GM19468 (cell line): Measurements from ENCODE around the gene THAP9.
"Not testable (repeated sequence)": the region's sequence is repeated elsewhere in the genome, so short reads cannot be mapped to it uniquely, and the experiment has no call there.

Experiments used
- ATAC-seq: cut with Tn5 transposase; IDR thresholded peaks from one replicate; pipeline ENCODE4 v1.9.1; 2021; ENCODE audit warnings: mild to moderate bottlenecking, moderate library complexity, moderate number of reproducible peaks; ENCODE audit not compliant: unreplicated experiment; ENCODE audit errors: extremely low read depth

THAP9 gene

DNA sequence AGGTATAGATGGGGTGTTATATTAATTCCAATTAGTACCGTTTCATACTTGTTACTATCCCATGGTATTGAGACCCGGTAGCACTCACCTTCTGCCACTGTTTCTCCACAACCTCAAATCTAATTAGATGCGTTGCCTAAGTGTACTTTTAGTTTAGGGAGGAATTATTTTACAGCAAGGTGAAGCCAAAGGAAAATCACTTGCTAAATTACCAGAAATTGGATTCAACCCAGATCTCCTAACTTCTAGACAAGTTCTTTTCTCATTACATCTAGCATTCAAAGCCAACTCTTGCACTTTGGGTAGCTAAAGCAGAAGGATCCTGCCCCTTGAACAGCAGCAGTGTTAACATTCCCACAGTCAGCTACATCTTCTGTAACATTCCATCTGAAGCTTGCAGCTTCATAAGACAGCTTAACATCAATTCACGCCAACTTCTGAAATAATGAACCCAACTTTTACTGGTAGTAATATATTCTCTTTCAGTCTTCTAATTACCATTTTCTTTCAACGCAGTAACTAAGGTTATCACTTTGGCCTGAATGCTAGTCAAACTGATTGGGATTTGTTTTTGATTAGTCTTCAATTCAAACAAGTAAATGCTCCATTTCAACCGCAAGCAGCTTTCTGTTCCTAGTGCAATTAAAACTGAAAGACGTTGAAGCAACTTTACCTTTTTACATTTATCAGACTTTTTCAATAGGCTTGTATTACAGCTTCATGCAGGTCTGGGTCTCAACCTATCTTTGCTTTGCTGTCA lies 8.6 kb upstream of the THAP9 start:
- no peak for ATAC-seq

DNA sequence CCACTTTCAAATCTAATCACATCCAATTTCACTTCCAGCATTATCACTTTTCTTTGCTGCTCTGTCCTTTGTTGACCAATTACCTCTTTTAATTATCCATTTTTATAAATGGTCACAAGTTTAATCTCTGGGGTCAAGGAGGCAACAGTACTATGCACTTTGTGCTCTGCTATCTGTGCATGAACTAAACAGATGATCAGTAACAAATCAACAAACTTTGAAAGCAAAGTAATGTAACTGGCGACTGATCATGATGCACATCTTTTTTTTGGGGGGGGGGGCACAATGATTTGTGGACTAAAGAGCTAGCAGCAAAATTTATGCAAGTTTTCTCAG lies 8.1 kb upstream of the THAP9 start:
- ATAC-seq: no peak

DNA sequence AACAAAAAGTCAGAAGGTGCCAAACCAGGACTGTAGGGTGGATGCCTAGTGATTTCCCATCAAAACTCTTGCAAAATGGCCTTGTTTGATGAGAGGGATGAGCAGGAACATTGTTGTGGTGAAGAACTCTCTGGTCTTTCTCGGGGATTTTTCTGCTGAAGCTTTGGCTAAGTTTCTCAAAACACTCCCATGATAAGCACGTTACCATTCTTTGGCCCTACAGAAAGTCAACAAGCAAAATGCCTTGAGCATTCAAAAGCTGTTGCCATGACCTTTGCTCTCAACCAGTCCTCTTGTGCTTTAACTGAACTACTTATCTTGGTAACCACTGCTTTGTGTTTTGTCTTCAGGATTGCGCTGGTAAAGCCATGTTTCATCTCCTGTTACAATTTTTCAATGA lies 6.6 kb upstream of the THAP9 start:
- ATAC-seq: no peak

DNA sequence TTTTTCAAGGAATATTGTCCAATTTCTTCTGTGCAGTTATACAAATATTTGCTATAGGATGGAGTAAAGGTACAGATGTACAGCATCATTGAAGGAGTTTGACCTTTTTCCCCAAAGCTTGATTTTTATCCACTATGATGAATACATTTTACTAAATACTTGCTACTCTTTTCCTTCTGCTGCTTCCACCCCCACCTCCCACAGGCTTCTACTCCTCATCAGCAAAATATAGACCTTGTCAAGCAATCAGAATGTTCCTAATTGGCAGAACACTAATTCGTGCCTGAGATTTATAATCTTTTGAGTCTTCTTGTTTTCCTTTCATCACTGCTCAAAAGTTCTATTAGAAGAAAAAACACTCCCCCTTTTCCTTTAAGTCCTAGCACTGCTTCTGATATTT lies 3.8 kb upstream of the THAP9 start:
- no peak for ATAC-seq

DNA sequence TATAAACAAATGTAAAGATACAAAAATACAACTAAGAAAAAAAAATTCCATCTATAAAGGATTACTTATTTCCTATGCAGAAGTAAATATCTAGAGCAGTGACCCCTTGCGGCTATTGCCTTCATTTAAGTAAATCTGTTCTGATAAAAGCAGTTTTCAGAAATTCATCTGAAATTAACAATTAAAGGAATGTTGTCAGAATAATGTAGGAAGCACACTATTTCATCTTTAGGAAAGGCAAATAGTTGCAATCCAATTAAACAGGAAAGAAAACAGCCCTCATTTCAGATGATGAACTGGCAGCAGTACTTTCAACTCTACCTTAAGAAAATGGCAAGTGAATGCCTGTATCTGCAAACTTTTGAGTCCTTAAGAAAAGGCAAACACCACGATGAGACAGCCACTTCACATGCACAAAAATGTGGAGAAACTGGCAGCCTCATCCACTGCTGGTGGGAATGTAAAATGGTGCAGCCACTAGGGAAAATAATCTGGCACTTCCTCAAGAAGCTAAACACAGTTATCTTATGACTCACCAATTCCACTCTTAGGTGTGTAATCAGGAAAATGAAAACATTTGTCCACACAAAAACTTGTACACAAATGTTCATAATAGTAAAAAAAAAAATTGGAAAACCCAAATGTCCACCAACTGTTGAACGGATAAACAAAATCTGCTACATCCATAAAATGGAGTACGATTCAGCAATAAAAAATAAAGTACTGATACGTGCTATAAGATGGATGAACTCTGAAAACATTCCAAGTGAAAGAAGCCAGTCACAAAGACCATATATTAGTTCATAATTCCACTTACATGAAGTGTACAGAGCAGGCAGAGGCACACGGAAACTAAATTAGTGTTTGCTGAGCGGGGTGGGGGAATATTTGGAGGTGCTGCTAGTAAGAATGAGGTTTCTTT lies 2.0 kb upstream of the THAP9 start:
- ATAC-seq: no peak

DNA sequence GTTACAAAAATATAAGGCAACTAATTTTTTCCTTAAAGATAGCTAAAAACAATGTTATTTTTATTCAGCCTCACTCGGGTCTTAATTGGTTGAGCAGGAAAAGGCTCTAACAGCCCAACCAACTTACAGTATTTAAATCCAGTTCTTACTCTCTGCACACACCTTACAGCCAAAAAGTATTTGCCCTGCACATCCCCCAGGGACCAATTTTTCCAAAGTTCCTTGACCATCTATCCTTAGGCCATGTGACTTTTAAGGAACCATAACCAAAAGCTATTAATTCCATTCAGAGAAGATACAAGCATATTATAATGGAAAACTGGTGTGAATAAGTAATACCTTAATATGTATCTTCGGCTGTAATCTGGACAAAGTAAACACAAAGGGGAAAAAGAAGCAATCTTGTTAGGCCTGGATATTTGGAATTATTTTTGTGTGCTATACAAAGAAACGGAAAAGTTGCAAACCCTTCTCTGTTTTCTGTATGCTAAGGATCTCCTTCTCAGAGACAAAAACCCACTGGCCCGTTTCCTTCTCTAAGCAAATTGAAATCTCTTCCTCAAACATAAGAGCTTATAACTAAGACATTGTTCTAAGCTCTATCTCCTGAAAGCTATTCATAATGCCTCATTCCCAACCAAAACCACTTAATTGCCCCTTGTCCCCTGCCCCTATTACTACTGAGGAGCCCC lies 1.0 kb upstream of the THAP9 start:
- ATAC-seq: no peak

DNA sequence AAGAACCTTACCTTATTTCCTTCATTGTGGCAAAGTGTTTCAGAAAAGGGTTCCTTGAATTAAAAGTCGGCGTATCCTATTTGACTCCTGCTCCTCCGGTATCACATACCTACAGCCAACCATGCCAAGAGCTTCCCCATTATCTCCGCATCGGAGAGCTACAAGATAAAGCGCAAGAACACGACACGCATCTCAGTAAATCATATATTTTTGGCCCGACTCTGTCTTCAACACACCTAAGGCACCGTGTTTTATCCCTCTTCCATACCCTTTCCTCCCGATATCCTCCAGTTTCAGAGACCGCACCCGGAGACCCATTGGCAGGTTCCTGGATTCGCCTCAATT lies 497 bp upstream of the THAP9 start:
- ATAC-seq: no peak

DNA sequence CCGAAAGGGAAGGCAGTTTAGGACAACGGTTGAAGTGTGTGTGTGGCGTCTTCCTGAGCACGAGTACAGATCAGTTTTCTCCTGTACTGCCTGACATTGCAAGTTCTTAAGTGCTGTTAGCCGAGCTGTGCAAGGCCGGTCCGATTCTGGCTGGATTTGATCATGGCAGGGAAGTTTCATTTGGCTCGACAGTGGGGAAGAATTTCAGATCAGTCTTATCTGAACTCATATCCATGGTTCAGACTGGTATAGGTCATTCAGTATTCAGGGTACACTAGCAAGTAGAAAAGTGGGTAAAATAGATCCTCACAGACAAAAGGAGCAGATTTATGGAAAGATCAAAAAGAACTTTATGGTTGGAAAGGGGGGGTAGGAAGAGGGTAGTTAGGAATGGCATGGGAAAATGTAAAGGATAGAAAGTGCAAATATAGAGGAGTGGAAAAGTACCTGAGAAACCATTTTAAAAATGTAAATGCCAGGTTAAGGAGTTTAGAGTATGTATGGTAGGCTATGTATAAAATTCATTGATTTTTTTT lies 716 bp downstream of the THAP9 start:
- ATAC-seq: no peak

DNA sequence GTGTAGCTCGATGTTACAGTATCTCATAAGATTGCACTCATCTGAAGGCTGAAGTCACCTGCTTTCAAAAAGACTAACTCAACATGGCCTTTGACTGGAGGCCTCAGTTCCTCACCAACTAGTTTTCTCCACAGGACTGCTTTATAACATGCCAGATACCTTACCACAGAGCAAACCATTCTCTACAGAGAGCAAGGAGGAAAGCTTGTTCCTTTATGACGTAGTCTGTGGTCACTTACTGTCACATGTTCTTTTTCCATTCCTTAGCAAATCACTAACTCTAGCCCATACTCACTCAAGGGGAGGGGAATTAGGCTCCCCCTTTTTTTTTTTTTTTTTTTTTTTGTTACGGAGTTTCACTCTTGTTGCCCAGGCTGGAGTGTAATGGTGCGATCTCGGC lies 3.2 kb downstream of the THAP9 start:
- no peak for ATAC-seq

DNA sequence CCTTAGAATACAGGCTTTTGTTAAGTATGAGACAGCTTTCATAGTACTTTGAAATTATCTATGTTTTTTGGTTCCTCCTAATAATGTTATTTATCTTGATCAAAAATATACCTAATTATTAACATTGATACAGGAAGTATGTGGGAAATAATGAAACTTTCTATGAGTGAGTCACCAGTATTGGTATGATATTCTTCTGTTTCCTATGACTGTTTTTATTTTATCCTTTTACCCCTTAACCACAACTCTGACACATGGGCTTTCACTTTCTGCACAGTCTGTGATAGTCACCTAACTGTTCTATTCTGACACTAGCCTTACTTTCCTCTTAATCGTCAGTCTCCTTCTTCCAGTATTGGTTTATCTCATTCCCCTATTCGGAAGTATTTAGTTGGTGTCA lies 4.7 kb downstream of the THAP9 start:
- ATAC-seq: peak; percentile 35

DNA sequence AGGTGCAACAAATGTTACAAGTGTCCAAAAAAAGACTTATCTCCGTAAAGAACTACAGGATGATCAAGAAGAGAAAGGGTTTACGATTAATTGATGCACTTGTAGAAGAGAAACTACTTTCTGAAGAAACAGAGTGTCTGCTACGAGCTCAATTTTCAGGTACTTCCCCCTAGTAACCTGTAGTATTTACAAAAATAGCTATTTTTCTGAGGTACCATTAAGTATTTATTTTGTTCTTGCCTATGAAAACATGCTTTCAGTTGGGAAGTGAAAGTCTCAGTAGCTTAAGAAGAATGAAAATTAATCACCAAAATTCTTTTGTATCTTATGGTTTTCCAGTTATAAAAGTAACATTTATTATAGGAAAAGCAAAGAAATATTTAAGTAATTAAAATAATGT lies 5.9 kb downstream of the THAP9 start:
- ATAC-seq: no peak

DNA sequence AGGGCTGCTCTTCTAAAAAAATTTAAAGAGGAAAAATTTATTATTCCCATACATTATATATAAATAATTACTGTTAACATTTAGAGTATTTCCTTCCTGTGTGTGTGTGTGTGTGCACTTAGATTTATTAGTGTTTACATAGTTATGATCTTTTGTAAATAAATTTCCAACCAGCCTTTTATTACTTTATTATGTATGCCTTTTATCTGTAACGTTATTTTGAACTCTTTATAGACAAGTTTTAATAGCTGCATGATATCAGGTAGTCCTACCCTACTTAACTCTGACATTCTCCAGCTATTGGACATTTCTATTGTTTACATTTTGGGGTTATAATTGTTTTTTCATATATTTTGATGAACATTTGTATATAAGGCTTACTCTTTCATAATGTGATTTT lies 8.8 kb downstream of the THAP9 start:
- ATAC-seq: no peak

DNA sequence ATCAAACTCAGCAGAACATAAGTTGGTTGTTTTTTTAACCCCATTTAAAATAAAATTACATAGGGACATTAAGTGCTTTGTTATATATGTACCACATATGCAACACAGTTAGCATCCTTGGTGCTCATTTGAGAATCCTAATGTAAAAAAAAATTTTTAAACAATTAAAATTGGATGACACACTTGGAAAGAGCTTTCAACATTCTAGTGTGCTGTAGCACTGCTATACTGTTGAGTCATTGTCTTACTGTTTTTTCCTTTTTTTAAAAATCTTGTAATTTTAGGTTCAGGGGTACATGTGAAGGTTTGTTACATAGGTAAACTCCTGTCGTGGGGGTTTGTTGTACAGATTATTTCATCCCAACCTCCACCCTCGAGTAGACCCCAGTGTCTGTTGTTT lies 12.8 kb downstream of the THAP9 start:
- no peak for ATAC-seq

DNA sequence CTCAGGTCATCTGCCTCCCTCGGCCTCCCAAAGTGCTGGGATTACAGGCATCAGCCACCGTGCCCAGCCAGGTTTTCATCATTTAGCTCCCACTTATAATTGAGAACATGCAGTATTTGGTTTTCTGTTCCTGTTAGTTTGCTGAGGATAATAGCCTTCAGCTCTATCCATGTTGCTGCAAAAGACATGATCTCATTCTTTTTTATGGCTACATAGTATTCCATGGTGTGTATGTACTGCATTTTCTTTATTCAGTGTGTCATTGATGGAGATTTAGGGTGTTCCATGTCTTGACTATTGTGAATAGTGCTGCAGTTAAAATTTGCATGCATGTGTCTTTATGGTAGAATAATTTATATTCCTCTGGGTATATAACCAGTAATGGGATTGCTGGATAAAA lies 13.4 kb downstream of the THAP9 start:
- not testable (repeated sequence) for ATAC-seq

DNA sequence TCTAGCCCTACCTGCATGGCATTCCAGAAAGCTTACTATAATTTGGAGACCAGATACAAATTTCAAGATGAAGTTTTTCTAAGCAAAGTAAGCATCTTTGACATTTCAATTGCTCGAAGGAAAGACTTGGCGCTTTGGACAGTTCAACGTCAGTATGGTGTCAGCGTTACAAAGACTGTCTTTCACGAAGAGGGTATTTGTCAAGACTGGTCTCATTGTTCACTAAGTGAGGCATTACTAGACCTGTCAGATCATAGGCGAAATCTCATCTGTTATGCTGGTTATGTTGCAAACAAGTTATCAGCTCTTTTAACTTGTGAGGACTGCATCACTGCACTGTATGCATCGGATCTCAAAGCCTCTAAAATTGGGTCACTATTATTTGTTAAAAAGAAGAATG lies 17.6 kb downstream of the THAP9 start:
- ATAC-seq: no peak

DNA sequence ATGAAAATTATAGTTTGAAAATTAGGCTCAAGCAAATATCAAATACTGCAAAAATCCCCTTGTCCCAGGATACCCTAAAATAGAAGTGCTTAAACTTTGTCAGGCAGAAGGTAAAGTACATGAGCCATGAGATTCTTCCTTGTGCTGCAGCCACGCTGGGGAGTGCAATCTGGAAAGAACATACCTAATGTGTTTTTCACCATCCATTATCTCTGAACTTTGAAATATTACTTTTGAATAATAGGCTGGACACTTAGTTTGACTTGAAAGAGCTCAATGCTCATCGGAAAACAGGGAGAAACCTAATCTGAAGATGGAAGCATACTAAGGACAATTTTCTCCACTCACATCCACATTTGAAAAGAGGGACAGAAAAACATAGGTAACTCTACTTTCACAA lies 18.9 kb downstream of the THAP9 start:
- no peak for ATAC-seq

DNA sequence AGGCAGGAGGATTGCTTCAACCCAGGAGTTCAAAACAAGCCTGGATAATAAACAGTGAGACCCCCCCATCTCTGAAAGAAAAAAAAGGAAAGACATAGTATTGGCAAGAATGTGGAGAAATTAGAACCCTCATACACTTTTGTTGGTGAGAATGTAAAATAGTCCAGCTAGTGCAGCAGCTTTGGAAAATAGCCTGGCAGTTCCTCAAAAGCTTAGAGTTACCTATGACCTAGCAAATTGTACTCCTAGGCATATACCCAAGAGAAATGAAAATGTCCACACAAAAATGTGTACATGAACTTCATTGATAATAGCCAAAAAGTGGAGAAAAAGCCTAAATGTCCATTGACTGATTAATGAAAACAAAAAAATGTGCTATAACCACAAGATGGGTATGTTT lies 21.3 kb downstream of the THAP9 start:
- ATAC-seq: no peak

DNA sequence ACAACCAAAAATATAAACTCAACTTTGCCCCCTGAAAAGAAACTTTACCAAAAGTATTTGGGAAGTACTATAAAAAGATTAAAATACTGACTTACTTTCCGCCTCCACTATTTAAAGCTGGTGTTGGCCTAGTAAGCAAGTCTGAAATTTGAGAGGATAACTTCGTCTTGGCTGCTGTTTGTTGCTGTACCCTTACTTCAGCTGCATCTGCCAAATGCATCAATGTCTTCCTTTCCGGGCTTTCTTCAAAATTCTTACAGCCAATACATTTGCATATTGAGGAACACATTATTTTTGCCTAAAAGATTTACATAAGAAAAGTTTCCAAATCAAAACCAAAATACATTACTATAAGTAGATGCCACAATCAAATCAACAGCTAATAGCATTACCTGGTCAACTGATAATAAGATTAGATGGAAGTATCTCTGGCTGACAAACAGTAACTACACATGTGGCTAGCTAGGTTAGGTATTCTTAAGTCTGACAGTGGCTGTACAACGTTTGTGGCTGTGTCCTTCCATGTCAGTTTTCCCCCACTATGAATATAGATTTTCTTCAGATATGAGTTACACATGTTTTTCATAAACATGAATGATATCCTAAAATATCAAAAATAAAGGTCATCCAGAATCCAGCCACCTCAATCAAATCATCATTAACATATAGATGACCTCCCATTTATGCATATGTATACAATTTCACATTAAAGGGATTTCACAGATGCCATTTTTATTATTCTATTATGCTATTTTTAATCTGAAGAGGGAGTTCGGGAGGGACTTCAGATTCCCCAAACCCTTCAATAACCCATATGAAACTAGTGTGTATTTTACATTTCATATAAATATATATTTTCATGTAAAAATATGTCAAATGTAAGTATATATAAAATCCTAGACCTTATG lies 30.6 kb downstream of the THAP9 start:
- no peak for ATAC-seq

DNA sequence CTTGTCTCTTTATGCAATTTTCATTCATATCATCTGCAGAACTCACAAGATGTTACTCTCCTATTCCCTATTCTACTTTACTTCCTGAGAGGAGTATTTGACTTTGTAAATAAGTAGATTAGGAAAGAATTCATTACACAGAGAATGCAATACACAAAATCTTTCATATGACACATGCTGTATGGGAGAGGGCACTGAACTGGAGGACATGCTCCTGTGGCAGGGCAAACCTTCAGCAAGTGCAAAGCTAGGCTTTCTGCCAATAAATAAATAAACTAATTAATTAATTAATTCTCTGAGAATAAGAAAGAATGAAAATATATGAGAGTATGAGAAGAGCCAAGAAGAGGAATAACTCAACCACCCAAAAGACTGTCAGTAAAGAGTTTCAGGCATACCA lies 33.9 kb downstream of the THAP9 start:
- ATAC-seq: no peak

DNA sequence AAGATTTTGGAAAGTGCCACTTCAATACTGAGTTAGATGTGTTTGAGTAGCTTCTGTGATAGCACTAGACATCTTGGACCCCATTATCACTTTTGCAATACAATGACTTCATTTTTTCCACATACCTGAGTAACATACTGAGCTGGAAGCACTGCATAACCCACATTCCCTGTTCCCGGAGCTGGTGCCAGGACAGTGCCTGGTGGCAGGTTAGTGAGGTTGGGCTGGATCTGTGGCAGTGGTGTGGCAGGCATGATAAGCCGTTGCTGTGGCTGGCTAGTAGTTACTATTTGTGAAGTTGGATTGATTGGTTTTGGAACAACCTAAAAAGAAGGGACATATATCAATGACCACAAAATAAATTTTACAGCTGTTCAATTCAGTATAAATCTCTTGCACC lies 38.9 kb downstream of the THAP9 start:
- ATAC-seq: no peak
